IMR-90 (cell line): ENCODE results near the gene PLA2G2A. TPM values are rescaled to one million over a fixed set of nuclear protein-coding genes. Genes with fewer than 3 reads are reported as not detected.

Experiments used
- ATAC-seq: fragments of 200-7000 bp; cut with Tn5 transposase; 2 replicates; pipeline ENCODE4 v1.9.1; 2020; ENCODE audit warnings: low read depth, mild to moderate bottlenecking, moderate library complexity
- BruUV-seq: library from RNA; stranded (reverse); fragments of 400-500 nt; replicated peaks from 2 replicates; lab custom pipeline; 2021; lab: Mats Ljungman, UMichigan
- CTCF ChIA-PET: fragments of 300-600 bp; formaldehyde crosslinking; extraction: SDS; loops from one replicate; lab custom pipeline; 2021; ENCODE audit warnings: antibody characterized with exemption; lab: Yijun Ruan, JAX
- POLR2A ChIA-PET: fragments of 300-600 bp; sonication (Branson Sonifier 250); formaldehyde crosslinking; loops from one replicate; lab custom pipeline; 2022; ENCODE audit warnings: antibody characterized with exemption; ENCODE audit not compliant: unreplicated experiment; lab: Charles Lee
- DNase-seq: peaks from one replicate; pipeline ENCODE4 v3.0.0; 2013
- H2AFZ ChIP-seq: replicated peaks from 2 replicates; pipeline ENCODE3; 2013; ENCODE audit warnings: low read length, mild to moderate bottlenecking; ENCODE audit not compliant: poor library complexity
- H2AK5ac ChIP-seq: 2 replicates; pipeline ENCODE4 v1.6.1; 2013; ENCODE audit warnings: low read depth, low read length, inconsistent platforms
- H2AK9ac ChIP-seq: replicated peaks from 2 replicates; pipeline ENCODE3; 2013; ENCODE audit warnings: mild to moderate bottlenecking, low read depth, low read length, moderate library complexity; ENCODE audit not compliant: poor library complexity
- H2BK120ac ChIP-seq: 2 replicates; pipeline ENCODE4 v1.6.1; 2013; ENCODE audit warnings: low read depth, low read length, inconsistent platforms
- H2BK15ac ChIP-seq: 3 replicates; pipeline ENCODE4 v1.6.1; 2013; ENCODE audit warnings: low read depth, low read length, inconsistent platforms
- H2BK20ac ChIP-seq: 2 replicates; pipeline ENCODE4 v1.6.1; 2013; ENCODE audit warnings: low read depth, mild to moderate bottlenecking, inconsistent platforms, low read length, moderate library complexity
- H2BK5ac ChIP-seq: 2 replicates; pipeline ENCODE4 v1.6.1; 2013; ENCODE audit warnings: mild to moderate bottlenecking, low read depth, low read length, inconsistent platforms; ENCODE audit not compliant: poor library complexity, severe bottlenecking
- H3K14ac ChIP-seq: replicated peaks from 2 replicates; pipeline ENCODE4 v1.6.1; 2013; ENCODE audit warnings: low read depth, low read length, inconsistent platforms
- H3K18ac ChIP-seq: 2 replicates; pipeline ENCODE4 v1.6.1; 2013; ENCODE audit warnings: low read depth, low read length, control low read depth
- H3K23ac ChIP-seq: 2 replicates; pipeline ENCODE4 v1.6.1; 2013; ENCODE audit warnings: low read depth, low read length, inconsistent platforms
- H3K27ac ChIP-seq: 2 replicates; pipeline ENCODE4 v1.5.1; 2013; ENCODE audit warnings: mild to moderate bottlenecking, control low read depth, low read length; ENCODE audit not compliant: insufficient read depth
- H3K27me3 ChIP-seq: 2 replicates; pipeline ENCODE4 v1.6.1; 2013; ENCODE audit warnings: low read length; ENCODE audit not compliant: control insufficient read depth, insufficient read depth
- H3K36me3 ChIP-seq: 2 replicates; pipeline ENCODE4 v1.6.1; 2013; ENCODE audit warnings: low read length, mixed read lengths; ENCODE audit not compliant: control insufficient read depth, insufficient read depth
- H3K4ac ChIP-seq: 2 replicates; pipeline ENCODE4 v1.6.1; 2013; ENCODE audit warnings: low read depth, low read length, inconsistent platforms
- H3K4me1 ChIP-seq: 2 replicates; pipeline ENCODE4 v1.6.1; 2013; ENCODE audit warnings: low read length, mixed read lengths; ENCODE audit not compliant: control insufficient read depth, insufficient read depth
- H3K4me2 ChIP-seq: 2 replicates; pipeline ENCODE4 v1.6.1; 2013; ENCODE audit warnings: low read depth, mild to moderate bottlenecking, control low read depth, low read length, moderate library complexity
- H3K4me3 ChIP-seq: 2 replicates; pipeline ENCODE4 v1.5.1; 2013; ENCODE audit warnings: low read depth, mild to moderate bottlenecking, control low read depth, low read length, moderate library complexity; ENCODE audit not compliant: insufficient read depth
- H3K56ac ChIP-seq: 2 replicates; pipeline ENCODE4 v1.6.1; 2013; ENCODE audit warnings: low read length, inconsistent platforms; ENCODE audit not compliant: insufficient read depth; ENCODE audit errors: extremely low read depth
- H3K79me1 ChIP-seq, 2 experiments: 2 replicates each; pipeline ENCODE4 v1.6.1; 2013; ENCODE audit warnings: low read length in 2 of 2, inconsistent platforms in 1 of 2, low read depth in 1 of 2
- H3K9ac ChIP-seq: 2 replicates; pipeline ENCODE4 v1.6.1; 2013; ENCODE audit warnings: low read depth, low read length, control low read depth
- H3K9me1 ChIP-seq: 2 replicates; pipeline ENCODE4 v1.6.1; 2013; ENCODE audit warnings: low read length, inconsistent platforms; ENCODE audit not compliant: insufficient read depth
- H3K9me3 ChIP-seq: 2 replicates; pipeline ENCODE4 v1.6.1; 2013; ENCODE audit warnings: low read length; ENCODE audit not compliant: control insufficient read depth, insufficient read depth
- H4K20me1 ChIP-seq: 2 replicates; pipeline ENCODE4 v1.6.1; 2013; ENCODE audit warnings: low read length, inconsistent platforms; ENCODE audit not compliant: insufficient read depth
- H4K5ac ChIP-seq: 2 replicates; pipeline ENCODE4 v1.6.1; 2013; ENCODE audit warnings: mild to moderate bottlenecking, low read depth, low read length, control low read depth
- H4K8ac ChIP-seq, 2 experiments: 2 replicates each; pipeline ENCODE4 v1.6.1; 2013; ENCODE audit warnings: low read depth in 2 of 2, low read length in 2 of 2, control low read depth in 1 of 2, inconsistent platforms in 1 of 2
- H4K91ac ChIP-seq: 2 replicates; pipeline ENCODE4 v1.6.1; 2013; ENCODE audit warnings: low read depth, low read length, inconsistent platforms; ENCODE audit not compliant: insufficient read depth
- BHLHE40 ChIP-seq: fragments of 150-350 bp; IDR thresholded peaks from 2 replicates; pipeline ENCODE4 v1.6.1; 2016; ENCODE audit warnings: mild to moderate bottlenecking, low read depth, low read length
- FOS ChIP-seq: fragments of 150-350 bp; IDR thresholded peaks from 2 replicates; pipeline ENCODE4 v1.6.1; 2016; ENCODE audit warnings: low read depth, low read length
- MAFK ChIP-seq: IDR thresholded peaks from 2 replicates; pipeline ENCODE4 v1.6.1; 2012; ENCODE audit warnings: low read depth, low read length, improper control_type of control experiment
- SMC3 ChIP-seq: fragments of 150-350 bp; IDR thresholded peaks from 2 replicates; pipeline ENCODE4 v1.6.1; 2016; ENCODE audit warnings: low read depth, mild to moderate bottlenecking, antibody characterized with exemption, low read length, moderate library complexity
- WGBS, 2 experiments: methylation state at CpG; one replicate each; pipeline versions ENCODE4 v1.1.5 to v1.1.7; 2013; ENCODE audit warnings: missing lambda C conversion rate in 2 of 2; ENCODE audit not compliant: insufficient read length in 1 of 2; ENCODE audit errors: extremely low coverage in 2 of 2; 5-methylcytosine and 5-hydroxymethylcytosine counted together
- dilution Hi-C: fragments of 300-500 bp; cut with HindIII; formaldehyde crosslinking; loops from one replicate; pipeline ENCODE4 v1.14.3; 2018; ENCODE audit warnings: low sequenced_read_pairs; ENCODE audit not compliant: unreplicated experiment
- in situ Hi-C: fragments of 300-500 bp; cut with MboI; formaldehyde crosslinking; loops from 3 replicates; pipeline ENCODE4 v1.14.3; 2019; ENCODE audit warnings: low sequenced_read_pairs, inconsistent platforms, mixed read lengths
- intact Hi-C: fragments of 100-400 bp; cut with micrococcal nuclease; formaldehyde crosslinking; loops from 2 replicates; pipeline ENCODE4 v1.10.0; 2022
- polyA plus RNA-seq, 3 experiments: library from polyadenylated mRNA; depleted of rRNA; stranded (reverse); fragments of >200 nt; gene quantifications; 2 replicates each; pipeline ENCODE4 v1.2.3, GENCODE V29; 2012; ENCODE audit warnings: low replicate concordance in 1 of 3
- total RNA-seq: library from RNA; depleted of rRNA; stranded (reverse); fragments of >200 nt; gene quantifications from 2 replicates; pipeline ENCODE4 v1.2.3, GENCODE V29; 2012

Gene PLA2G2A
- total and polyA plus RNA-seq, 2 of the 4 experiments (the other 2 are of a cell fraction) = not detected

DNA sequence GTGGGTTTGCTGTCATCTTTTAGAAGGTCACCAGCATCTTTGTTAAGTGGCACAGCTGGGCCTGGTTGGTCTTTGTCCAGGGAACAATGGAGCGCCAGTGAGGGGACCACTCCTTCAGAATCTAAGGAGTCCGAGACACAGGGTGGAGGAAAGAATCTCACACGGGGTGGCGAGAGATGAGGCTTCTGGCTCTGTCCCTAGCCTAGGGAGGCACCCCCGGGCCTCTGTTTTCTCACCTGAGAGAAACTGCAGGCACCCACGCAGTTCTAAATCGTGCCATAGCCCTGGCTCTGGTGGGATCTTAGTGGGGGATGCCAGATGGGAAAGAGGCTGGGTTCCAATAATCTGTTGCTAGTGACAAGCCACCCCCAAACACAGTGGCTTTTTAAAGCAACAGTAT, 45.1 kb downstream of the PLA2G2A start:
- Histone ChIP-seq H3K4me3 (no peak overlapping the region), H2AFZ (no peak overlapping the region), H2BK20ac (no peak overlapping the region), H2AK9ac (no peak overlapping the region), H3K4me2 (no peak overlapping the region), H4K20me1 (no peaks in the 10 kb centered on the region), H3K79me1 (no peaks in the 10 kb centered on the region), H3K23ac (no peak overlapping the region), H3K9me1 (no peaks in the 10 kb centered on the region), H3K18ac (no peak overlapping the region), H2BK120ac (no peak overlapping the region), H4K5ac (no peak overlapping the region), H3K27ac (no peak overlapping the region), H4K8ac (no peak overlapping the region), H3K56ac (no peak overlapping the region), H3K36me3 (no peaks in the 10 kb centered on the region), H3K9ac (no peak overlapping the region), H2BK5ac (no peak overlapping the region), H3K4ac (no peak overlapping the region), H3K27me3 (no peaks in the 10 kb centered on the region), H2BK15ac (no peak overlapping the region), H3K9me3 (peaks cover 8% of the 10 kb centered on the region), H3K14ac (no peak overlapping the region), H4K91ac (no peak overlapping the region), H3K4me1 (no peaks in the 10 kb centered on the region), H2AK5ac (no peak overlapping the region)
- DNase-seq (no peak), ATAC-seq (no peak)
- 50% methylated on average over 3 of the region's 7 CpGs; no CpG with 5 or more reads in 1 of the 2 experiments for WGBS, 2 experiments
- dilution Hi-C loops (no loop called here), intact Hi-C loops (no loop called here), in situ Hi-C loops (no loop called here)
- TF ChIP-seq BHLHE40 (no peak), MAFK (no peak), FOS (no peak), SMC3 (no peak)
- no TSS peak for BruUV-seq
- CTCF ChIA-PET = no interaction called here
- POLR2A ChIA-PET = interaction anchor here (0.5 kb wide), 1 partner anchor 99 kb away, joined by 3 read pairs; no protein-coding TSS in a partner anchor
